ENCODE measurements around the gene ENPP4.
"Not testable (repeated sequence)": the region's sequence is repeated elsewhere in the genome, so short reads cannot be mapped to it uniquely, and the experiment has no call there.

ENPP4 gene

GRCh38 chr6:46137387-46137786 lies 7.6 kb downstream of the ENPP4 start:
- TF ChIP-seq CTCF (IDR thresholded peaks at IDR 0.05; ENCODE audit: control extremely low read depth, extremely low read depth, low read depth, missing control alignments), result no peak
- POLR2A ChIA-PET, result no interaction called here

GRCh38 chr6:46138281-46138680 lies 8.5 kb downstream of the ENPP4 start:
- peak; percentile 14 for DNase-seq (ENCODE audit: extremely low spot score)
- CTCF ChIA-PET, result interaction anchor here (1.0 to 1.7 kb wide), 4 partner anchors 9 to 82 kb away, joined by 3 to 11 read pairs (median 4); partner anchors contain the start of gene ENPP4
- POLR2A ChIA-PET, result no interaction called here
- no peak for TF ChIP-seq CTCF (IDR thresholded peaks at IDR 0.05; ENCODE audit: control extremely low read depth, extremely low read depth, low read depth, missing control alignments)

More at GRCh38 chr6:46137387-46137786, 7.6 kb downstream of the ENPP4 start:
- DNase-seq (ENCODE audit: extremely low spot score), result no peak
- CTCF ChIA-PET, result interaction anchor here (1.3 to 1.8 kb wide), 3 partner anchors 47 to 1662 kb away, joined by 3 to 4 read pairs (median 3); no protein-coding TSS in a partner anchor

GRCh38 chr6:46144270-46144669 lies 14.5 kb downstream of the ENPP4 start:
- DNase-seq (ENCODE audit: extremely low spot score), result no peak
- ChIA-PET CTCF (interaction anchor here (1.6 kb wide), 1 partner anchor 14 kb away, joined by 3 read pairs; the partner anchor contains the start of gene ENPP4), POLR2A (no interaction called here)
- TF ChIP-seq CTCF (IDR thresholded peaks at IDR 0.05; ENCODE audit: control extremely low read depth, extremely low read depth, low read depth, missing control alignments), result no peak

GRCh38 chr6:46149066-46149465 lies 19.3 kb downstream of the ENPP4 start:
- POLR2A ChIA-PET, CTCF ChIA-PET: not testable (repeated sequence)

GRCh38 chr6:46156701-46157100 lies 26.9 kb downstream of the ENPP4 start:
- ChIA-PET POLR2A (no interaction called here), CTCF (interaction anchor here (1.0 kb wide), 1 partner anchor 64 kb away, joined by 3 read pairs; no protein-coding TSS in a partner anchor)
- DNase-seq (ENCODE audit: extremely low spot score), result no peak
- no peak for TF ChIP-seq CTCF (IDR thresholded peaks at IDR 0.05; ENCODE audit: control extremely low read depth, extremely low read depth, low read depth, missing control alignments)

More at GRCh38 chr6:46149066-46149465, 19.3 kb downstream of the ENPP4 start:
- DNase-seq (ENCODE audit: extremely low spot score), result not testable (repeated sequence)

GRCh38 chr6:46159229-46159628 lies 29.4 kb downstream of the ENPP4 start:
- ChIA-PET CTCF (interaction anchor here (1.2 to 1.4 kb wide), 3 partner anchors 16 to 350 kb away, joined by 3 read pairs; no protein-coding TSS in a partner anchor), POLR2A (no interaction called here)
- no peak for DNase-seq (ENCODE audit: extremely low spot score)
- TF ChIP-seq CTCF (IDR thresholded peaks at IDR 0.05; ENCODE audit: control extremely low read depth, extremely low read depth, low read depth, missing control alignments), result no peak

- CTCF ChIA-PET, result no interaction called here
- DNase-seq (ENCODE audit: extremely low spot score), result no peak
- POLR2A ChIA-PET, result no interaction called here
- TF ChIP-seq CTCF (IDR thresholded peaks at IDR 0.05; ENCODE audit: control extremely low read depth, extremely low read depth, low read depth, missing control alignments), result no peak
Observed at GRCh38 chr6:46160102-46160501, 30.3 kb downstream of the ENPP4 start.

All from GM10248 (cell line).